Liver (tissue), 9 donors: ENCODE data around the gene AK1. TPM values are rescaled to one million over a fixed set of nuclear protein-coding genes. Genes with fewer than 3 reads are reported as not detected.

Experiments
- DNase-seq: peaks from one replicate; pipeline ENCODE4 v3.0.0-alpha.2; 2017; ENCODE audit warnings: low spot score
- H3K27ac ChIP-seq, 2 donors: one replicate each; pipeline ENCODE4 v1.7.0; 2013; ENCODE audit warnings: inconsistent platforms in 2 of 2, low read length in 2 of 2, control low read depth in 1 of 2, low read depth in 1 of 2, mild to moderate bottlenecking in 1 of 2
- H3K27me3 ChIP-seq, 4 donors: one replicate each; pipeline versions ENCODE4 v1.6.1 to v1.7.0; 2013; ENCODE audit warnings: low read length in 3 of 4, inconsistent platforms in 1 of 4, mild to moderate bottlenecking in 1 of 4, moderate library complexity in 1 of 4; ENCODE audit not compliant: control insufficient read depth in 4 of 4, insufficient read depth in 4 of 4
- H3K36me3 ChIP-seq, 4 donors: one replicate each; pipeline versions ENCODE4 v1.6.1 to v1.7.0; 2013; ENCODE audit warnings: low read length in 3 of 4, mild to moderate bottlenecking in 3 of 4, low read depth in 1 of 4, moderate library complexity in 1 of 4; ENCODE audit not compliant: control insufficient read depth in 4 of 4, insufficient read depth in 3 of 4
- H3K4me1 ChIP-seq, 4 donors: one replicate each; pipeline versions ENCODE4 v1.6.1 to v1.7.0; 2013; ENCODE audit warnings: low read length in 3 of 4, mild to moderate bottlenecking in 3 of 4, moderate library complexity in 1 of 4; ENCODE audit not compliant: control insufficient read depth in 4 of 4, insufficient read depth in 4 of 4
- H3K4me3 ChIP-seq, 3 donors: one replicate each; pipeline versions ENCODE4 v1.6.1 to v1.7.0; 2013; ENCODE audit warnings: low read length in 3 of 3, control low read depth in 1 of 3, low read depth in 1 of 3, mild to moderate bottlenecking in 1 of 3
- H3K9ac ChIP-seq, 2 donors: one replicate each; pipeline ENCODE4 v1.7.0; 2013; ENCODE audit warnings: low read length in 2 of 2, mild to moderate bottlenecking in 2 of 2, moderate library complexity in 2 of 2, control low read depth in 1 of 2, low read depth in 1 of 2
- H3K9me3 ChIP-seq, 4 donors: one replicate each; pipeline versions ENCODE4 v1.6.1 to v1.7.0; 2013; ENCODE audit warnings: low read length in 3 of 4; ENCODE audit not compliant: control insufficient read depth in 4 of 4
- EGR1 ChIP-seq, 2 donors: IDR thresholded peaks; 2 replicates each; pipeline ENCODE4 v1.6.1; 2016 to 2018; ENCODE audit warnings: antibody characterized with exemption in 2 of 2, low read depth in 2 of 2
- FOXA1 ChIP-seq: IDR thresholded peaks from 2 replicates; pipeline ENCODE4 v1.6.1; 2016; ENCODE audit warnings: antibody characterized with exemption
- FOXA2 ChIP-seq: IDR thresholded peaks from 2 replicates; pipeline ENCODE4 v1.6.1; 2016; ENCODE audit warnings: antibody characterized with exemption
- GABPA ChIP-seq, 2 donors: IDR thresholded peaks in 1 of 2; conservative IDR thresholded peaks in 1 of 2; 2 replicates each; pipeline ENCODE4 v1.6.1; 2016; ENCODE audit warnings: antibody characterized with exemption in 2 of 2, mild to moderate bottlenecking in 1 of 2, moderate library complexity in 1 of 2
- HNF4A ChIP-seq, 2 donors: conservative IDR thresholded peaks; 2 replicates each; pipeline ENCODE4 v1.6.1; 2016; ENCODE audit warnings: antibody characterized with exemption in 2 of 2, mild to moderate bottlenecking in 2 of 2
- HNF4G ChIP-seq: IDR thresholded peaks from 2 replicates; pipeline ENCODE4 v1.6.1; 2016; ENCODE audit warnings: antibody characterized with exemption
- JUND ChIP-seq, 2 donors: IDR thresholded peaks; 2 replicates each; pipeline ENCODE4 v1.6.1; 2016; ENCODE audit warnings: antibody characterized with exemption in 2 of 2
- NR2F2 ChIP-seq: IDR thresholded peaks from 2 replicates; pipeline ENCODE4 v1.6.1; 2016; ENCODE audit warnings: antibody characterized with exemption
- RAD21 ChIP-seq, 2 donors: IDR thresholded peaks; 2 replicates each; pipeline ENCODE4 v1.6.1; 2016; ENCODE audit warnings: antibody characterized with exemption in 2 of 2, mild to moderate bottlenecking in 2 of 2
- RXRA ChIP-seq, 2 donors: IDR thresholded peaks; 2 replicates each; pipeline ENCODE4 v1.6.1; 2017 to 2018; ENCODE audit warnings: antibody characterized with exemption in 2 of 2, mild to moderate bottlenecking in 1 of 2
- SP1 ChIP-seq: IDR thresholded peaks from 2 replicates; pipeline ENCODE4 v1.6.1; 2018; ENCODE audit warnings: antibody characterized with exemption, mild to moderate bottlenecking
- TAF1 ChIP-seq: conservative IDR thresholded peaks from 2 replicates; pipeline ENCODE4 v1.6.1; 2016; ENCODE audit warnings: antibody characterized with exemption, mild to moderate bottlenecking
- YY1 ChIP-seq: IDR thresholded peaks from 2 replicates; pipeline ENCODE4 v1.6.1; 2016; ENCODE audit warnings: antibody characterized with exemption, mild to moderate bottlenecking
- WGBS: extraction: QIAGEN DNeasy Blood & Tissue Kit; methylation state at CpG from one replicate; pipeline ENCODE4 v1.1.7; 2013; 5-methylcytosine and 5-hydroxymethylcytosine counted together
- polyA plus RNA-seq, 2 donors: library from polyadenylated mRNA; stranded (reverse) in 1 of 2; unstranded in 1 of 2; fragments of 200-250 nt in 1 of 2; fragments of >200 nt in 1 of 2; fragmentation: Nextera tagmentation in 1 of 2; extraction: Ambion mirVana in 1 of 2; gene quantifications; one replicate each; pipeline versions ENCODE4 v1.2.1 to v1.2.3, GENCODE V29; 2013 to 2015
- total RNA-seq, 2 donors: library from RNA; depleted of rRNA; stranded (reverse); fragments of >200 nt; gene quantifications; one replicate each; pipeline ENCODE4 v1.2.3, GENCODE V29; 2014
- TF ChIP-seq, protein P1 (sequence below): IDR thresholded peaks from 2 replicates; pipeline ENCODE4 v1.6.1; 2016; ENCODE audit warnings: antibody characterized with exemption, mild to moderate bottlenecking
- TF ChIP-seq, protein P2 (sequence below): IDR thresholded peaks from 2 replicates; pipeline ENCODE4 v1.6.1; 2016; ENCODE audit warnings: antibody characterized with exemption
- TF ChIP-seq, protein P3 (sequence below): IDR thresholded peaks from 2 replicates; pipeline ENCODE4 v1.6.1; 2016; ENCODE audit warnings: antibody characterized with exemption
- TF ChIP-seq, protein P4 (sequence below): IDR thresholded peaks from 2 replicates; pipeline ENCODE4 v1.6.1; 2016; ENCODE audit warnings: antibody characterized with exemption
- TF ChIP-seq, protein P5 (sequence below): fragments of 150-350 bp; IDR thresholded peaks from 2 replicates; pipeline ENCODE4 v1.5.1; 2017; ENCODE audit warnings: improper control_type of control experiment, low read depth, low read length; ENCODE audit not compliant: missing input control
- donor health status: healthy.
- donor health status: healthy.
- donor health status: healthy.
- donor health status: healthy.
- donor health status: healthy.

AK1 gene
- total and polyA plus RNA-seq, 4 donors: 10.6 to 78.3 (median 29.6) TPM

DNA sequence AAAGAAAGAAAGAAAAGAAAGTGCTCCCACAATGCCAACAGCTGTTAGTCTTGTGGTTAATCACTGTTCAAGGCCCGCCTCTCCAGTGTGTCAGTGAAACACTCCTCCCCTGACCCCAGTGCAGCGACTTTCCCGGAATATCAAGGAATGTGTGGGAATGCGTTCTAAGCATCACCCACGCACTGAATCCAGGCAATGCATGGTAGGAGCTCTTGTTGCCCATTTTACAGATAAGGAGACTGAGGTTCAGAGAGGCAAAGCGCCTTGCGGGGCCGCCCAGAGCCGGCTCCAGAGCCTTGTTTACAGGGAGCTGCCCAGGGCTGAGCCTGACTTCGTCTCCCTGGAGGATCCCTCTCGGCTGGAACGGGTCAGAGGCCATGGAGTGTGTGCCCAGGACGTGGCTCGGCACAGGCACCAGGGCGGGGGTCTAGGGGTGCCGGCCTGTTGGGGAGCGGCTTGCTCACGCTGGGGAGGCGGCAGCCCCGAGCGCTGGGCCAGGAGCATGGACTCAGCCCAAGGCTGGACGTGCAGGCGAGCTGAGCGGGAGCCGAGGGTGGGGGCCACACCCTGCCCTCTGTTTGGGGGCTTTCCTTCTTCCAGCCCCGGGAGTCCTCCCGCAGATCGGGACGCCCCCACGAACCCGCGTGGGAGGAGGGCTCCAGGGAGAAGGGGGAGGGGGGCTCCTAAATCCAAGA, 21.1 kb upstream of the AK1 start:
- H3K4me1 ChIP-seq: peaks cover 0 to 31% (median 26%) of the 10 kb centered on the region in 4 donors
- peaks cover 0 to 2% (median 1%) of the 10 kb centered on the region in 4 donors for H3K9me3 ChIP-seq
- 6% methylated on average over 32 of the region's 32 CpGs for WGBS
- H3K4me3 ChIP-seq: peak overlapping the region; percentile 77 to 92 (median 83)
- H3K36me3 ChIP-seq: peaks cover 13 to 25% (median 15%) of the 10 kb centered on the region in 4 donors
- TF ChIP-seq, protein P1, sequence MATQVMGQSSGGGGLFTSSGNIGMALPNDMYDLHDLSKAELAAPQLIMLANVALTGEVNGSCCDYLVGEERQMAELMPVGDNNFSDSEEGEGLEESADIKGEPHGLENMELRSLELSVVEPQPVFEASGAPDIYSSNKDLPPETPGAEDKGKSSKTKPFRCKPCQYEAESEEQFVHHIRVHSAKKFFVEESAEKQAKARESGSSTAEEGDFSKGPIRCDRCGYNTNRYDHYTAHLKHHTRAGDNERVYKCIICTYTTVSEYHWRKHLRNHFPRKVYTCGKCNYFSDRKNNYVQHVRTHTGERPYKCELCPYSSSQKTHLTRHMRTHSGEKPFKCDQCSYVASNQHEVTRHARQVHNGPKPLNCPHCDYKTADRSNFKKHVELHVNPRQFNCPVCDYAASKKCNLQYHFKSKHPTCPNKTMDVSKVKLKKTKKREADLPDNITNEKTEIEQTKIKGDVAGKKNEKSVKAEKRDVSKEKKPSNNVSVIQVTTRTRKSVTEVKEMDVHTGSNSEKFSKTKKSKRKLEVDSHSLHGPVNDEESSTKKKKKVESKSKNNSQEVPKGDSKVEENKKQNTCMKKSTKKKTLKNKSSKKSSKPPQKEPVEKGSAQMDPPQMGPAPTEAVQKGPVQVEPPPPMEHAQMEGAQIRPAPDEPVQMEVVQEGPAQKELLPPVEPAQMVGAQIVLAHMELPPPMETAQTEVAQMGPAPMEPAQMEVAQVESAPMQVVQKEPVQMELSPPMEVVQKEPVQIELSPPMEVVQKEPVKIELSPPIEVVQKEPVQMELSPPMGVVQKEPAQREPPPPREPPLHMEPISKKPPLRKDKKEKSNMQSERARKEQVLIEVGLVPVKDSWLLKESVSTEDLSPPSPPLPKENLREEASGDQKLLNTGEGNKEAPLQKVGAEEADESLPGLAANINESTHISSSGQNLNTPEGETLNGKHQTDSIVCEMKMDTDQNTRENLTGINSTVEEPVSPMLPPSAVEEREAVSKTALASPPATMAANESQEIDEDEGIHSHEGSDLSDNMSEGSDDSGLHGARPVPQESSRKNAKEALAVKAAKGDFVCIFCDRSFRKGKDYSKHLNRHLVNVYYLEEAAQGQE: peak; percentile 58
- TF ChIP-seq FOXA1: no peak
- peak; percentile 84 to 88 for TF ChIP-seq EGR1 (IDR thresholded peaks at IDR 0.05; ENCODE audit: low read depth in 2 of 2)
- TF ChIP-seq NR2F2: peak; percentile 73
- peak in 1 of 2 donors; percentile 37 for TF ChIP-seq HNF4A (conservative IDR thresholded peaks at IDR 0.05)
- TF ChIP-seq, protein P2, sequence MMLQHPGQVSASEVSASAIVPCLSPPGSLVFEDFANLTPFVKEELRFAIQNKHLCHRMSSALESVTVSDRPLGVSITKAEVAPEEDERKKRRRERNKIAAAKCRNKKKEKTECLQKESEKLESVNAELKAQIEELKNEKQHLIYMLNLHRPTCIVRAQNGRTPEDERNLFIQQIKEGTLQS: no peak
- TF ChIP-seq, protein P3, sequence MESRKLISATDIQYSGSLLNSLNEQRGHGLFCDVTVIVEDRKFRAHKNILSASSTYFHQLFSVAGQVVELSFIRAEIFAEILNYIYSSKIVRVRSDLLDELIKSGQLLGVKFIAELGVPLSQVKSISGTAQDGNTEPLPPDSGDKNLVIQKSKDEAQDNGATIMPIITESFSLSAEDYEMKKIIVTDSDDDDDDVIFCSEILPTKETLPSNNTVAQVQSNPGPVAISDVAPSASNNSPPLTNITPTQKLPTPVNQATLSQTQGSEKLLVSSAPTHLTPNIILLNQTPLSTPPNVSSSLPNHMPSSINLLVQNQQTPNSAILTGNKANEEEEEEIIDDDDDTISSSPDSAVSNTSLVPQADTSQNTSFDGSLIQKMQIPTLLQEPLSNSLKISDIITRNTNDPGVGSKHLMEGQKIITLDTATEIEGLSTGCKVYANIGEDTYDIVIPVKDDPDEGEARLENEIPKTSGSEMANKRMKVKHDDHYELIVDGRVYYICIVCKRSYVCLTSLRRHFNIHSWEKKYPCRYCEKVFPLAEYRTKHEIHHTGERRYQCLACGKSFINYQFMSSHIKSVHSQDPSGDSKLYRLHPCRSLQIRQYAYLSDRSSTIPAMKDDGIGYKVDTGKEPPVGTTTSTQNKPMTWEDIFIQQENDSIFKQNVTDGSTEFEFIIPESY: no peak
- no peak for TF ChIP-seq FOXA2
- TF ChIP-seq, protein P4, sequence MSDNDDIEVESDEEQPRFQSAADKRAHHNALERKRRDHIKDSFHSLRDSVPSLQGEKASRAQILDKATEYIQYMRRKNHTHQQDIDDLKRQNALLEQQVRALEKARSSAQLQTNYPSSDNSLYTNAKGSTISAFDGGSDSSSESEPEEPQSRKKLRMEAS: no peak
- TF ChIP-seq TAF1: no peak
- TF ChIP-seq YY1: peak; percentile 20
- TF ChIP-seq HNF4G: no peak
- no peak for TF ChIP-seq GABPA (IDR thresholded peaks at IDR 0.05 in 1 of 2, conservative IDR thresholded peaks at IDR 0.05 in 1 of 2)
- TF ChIP-seq, protein P5, sequence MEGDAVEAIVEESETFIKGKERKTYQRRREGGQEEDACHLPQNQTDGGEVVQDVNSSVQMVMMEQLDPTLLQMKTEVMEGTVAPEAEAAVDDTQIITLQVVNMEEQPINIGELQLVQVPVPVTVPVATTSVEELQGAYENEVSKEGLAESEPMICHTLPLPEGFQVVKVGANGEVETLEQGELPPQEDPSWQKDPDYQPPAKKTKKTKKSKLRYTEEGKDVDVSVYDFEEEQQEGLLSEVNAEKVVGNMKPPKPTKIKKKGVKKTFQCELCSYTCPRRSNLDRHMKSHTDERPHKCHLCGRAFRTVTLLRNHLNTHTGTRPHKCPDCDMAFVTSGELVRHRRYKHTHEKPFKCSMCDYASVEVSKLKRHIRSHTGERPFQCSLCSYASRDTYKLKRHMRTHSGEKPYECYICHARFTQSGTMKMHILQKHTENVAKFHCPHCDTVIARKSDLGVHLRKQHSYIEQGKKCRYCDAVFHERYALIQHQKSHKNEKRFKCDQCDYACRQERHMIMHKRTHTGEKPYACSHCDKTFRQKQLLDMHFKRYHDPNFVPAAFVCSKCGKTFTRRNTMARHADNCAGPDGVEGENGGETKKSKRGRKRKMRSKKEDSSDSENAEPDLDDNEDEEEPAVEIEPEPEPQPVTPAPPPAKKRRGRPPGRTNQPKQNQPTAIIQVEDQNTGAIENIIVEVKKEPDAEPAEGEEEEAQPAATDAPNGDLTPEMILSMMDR: no peak
- peak in 1 of 2 donors; percentile 5 for TF ChIP-seq RAD21 (IDR thresholded peaks at IDR 0.05)
- no peak for TF ChIP-seq JUND (IDR thresholded peaks at IDR 0.05)
- TF ChIP-seq RXRA (IDR thresholded peaks at IDR 0.05): peak; percentile 75 to 78
- peak; percentile 73 for TF ChIP-seq SP1
- peak overlapping the region; percentile 93 to 96 for H3K27ac ChIP-seq
- peak overlapping the region; percentile 43 to 88 for H3K9ac ChIP-seq
- no peaks in the 10 kb centered on the region for H3K27me3 ChIP-seq
- peak; percentile 67 for DNase-seq
